Measurements from ENCODE around the gene MFSD6L. TPM values are rescaled to one million over a fixed set of nuclear protein-coding genes. Genes with fewer than 3 reads are reported as not detected.

The MFSD6L gene
- total RNA-seq = under 1 TPM in 3 of 9 donors, not detected in 6; 0.06 to 0.15 (median 0.11) TPM
- polyA plus RNA-seq = under 1 TPM in 2 of 3 donors, not detected in 1; 0.13 to 0.24 TPM
- long read RNA-seq, donor 1 = 0 reads
- long read RNA-seq, donor 2 = 0 reads
- long read RNA-seq, donor 3 = 0 reads
- long read RNA-seq, donor 4 = 0 reads
- long read RNA-seq, donor 5 = 0 reads
- long read RNA-seq, donor 6 = 0 reads
- long read RNA-seq, donor 7 = 0 reads
- long read RNA-seq, donor 8 = 0 reads
- long read RNA-seq, donor 9 = 0 reads
- long read RNA-seq, donor 10 = 0 reads

GRCh38 chr17:8798846-8799569 lies at the start of gene MFSD6L:
TSS of gene MFSD6L (minus strand) at chr17:8799365. CDS start at chr17:8799120, 245 bp downstream.
- H3K27me3 ChIP-seq = peaks cover 8% of the 10 kb centered on the region
- H3K36me3 ChIP-seq (replicated peaks in 1 of 2) = no peaks in the 10 kb centered on the region
- H3K4me3 ChIP-seq = no peak within 1 kb of the TSS
- 23 to 45% (median 33%) methylated on average over 8 to 62 of the region's 62 CpGs for WGBS, 4 donors
- TF ChIP-seq POLR2A (IDR thresholded peaks at IDR 0.05) = no peak
- no peak for TF ChIP-seq CTCF (IDR thresholded peaks at IDR 0.05)
- no peaks in the 10 kb centered on the region for H3K9me3 ChIP-seq (replicated peaks in 1 of 3)
- no peak within 1 kb of the TSS for H3K27ac ChIP-seq
- DNase-seq = no peak
- no peaks in the 10 kb centered on the region for H3K4me1 ChIP-seq (replicated peaks in 1 of 2)
- intact Hi-C loops (cut with DNase I) = no loop called here

GRCh38 chr17:8847891-8848290 lies 48.7 kb upstream of the MFSD6L start:
- DNase-seq = no peak
- intact Hi-C loops (cut with DNase I) = no loop called here
- 32 to 52% (median 44%) methylated on average over 2 of the region's 2 CpGs for WGBS, 4 donors
- no peak for TF ChIP-seq POLR2A (IDR thresholded peaks at IDR 0.05)
- no peak for TF ChIP-seq CTCF (IDR thresholded peaks at IDR 0.05)
- Histone ChIP-seq H3K4me1 (replicated peaks in 1 of 2) (no peaks in the 10 kb centered on the region), H3K27me3 (no peaks in the 10 kb centered on the region), H3K9me3 (replicated peaks in 1 of 3) (no peaks in the 10 kb centered on the region), H3K36me3 (replicated peaks in 1 of 2) (no peaks in the 10 kb centered on the region), H3K4me3 (no peak overlapping the region), H3K27ac (no peak overlapping the region)

GRCh38 chr17:8846768-8847211 lies 47.6 kb upstream of the MFSD6L start:
- no peak for TF ChIP-seq POLR2A (IDR thresholded peaks at IDR 0.05)
- no peak for TF ChIP-seq CTCF (IDR thresholded peaks at IDR 0.05)
- Histone ChIP-seq H3K27me3 (no peaks in the 10 kb centered on the region), H3K36me3 (replicated peaks in 1 of 2) (no peaks in the 10 kb centered on the region), H3K9me3 (replicated peaks in 1 of 3) (no peaks in the 10 kb centered on the region), H3K4me3 (no peak overlapping the region), H3K27ac (peak overlapping the region in 1 of 5 donors; percentile 13), H3K4me1 (replicated peaks in 1 of 2) (no peaks in the 10 kb centered on the region)
- DNase-seq = peak in 3 of 7 donors; percentile 30 to 54 (median 35)
- intact Hi-C loops (cut with DNase I) = no loop called here

- no peaks in the 10 kb centered on the region for H3K4me1 ChIP-seq (replicated peaks in 1 of 2)
- H3K27me3 ChIP-seq = no peaks in the 10 kb centered on the region
- H3K4me3 ChIP-seq = no peak overlapping the region
- WGBS, 4 donors = 76 to 84% (median 80%) methylated on average over 9 of the region's 9 CpGs
- intact Hi-C loops (cut with DNase I) = no loop called here
- no peaks in the 10 kb centered on the region for H3K9me3 ChIP-seq (replicated peaks in 1 of 3)
- H3K36me3 ChIP-seq (replicated peaks in 1 of 2) = no peaks in the 10 kb centered on the region
- no peak for DNase-seq
- TF ChIP-seq POLR2A (IDR thresholded peaks at IDR 0.05) = no peak
- no peak for TF ChIP-seq CTCF (IDR thresholded peaks at IDR 0.05)
- no peak overlapping the region for H3K27ac ChIP-seq
These were observed 45.4 kb upstream of the MFSD6L start for GRCh38 chr17:8844229-8845218.

All from adrenal gland (tissue), 19 donors.